Uterus (tissue), 2 donors: Measurements from ENCODE around the gene CPTP.

Source experiments
- POLR2A ChIP-seq, 2 donors: fragments of 450-650 bp; IDR thresholded peaks; one replicate each; pipeline ENCODE4 v1.6.1; 2016; ENCODE audit warnings: antibody characterized with exemption in 2 of 2, mild to moderate bottlenecking in 1 of 2, moderate library complexity in 1 of 2
- TF ChIP-seq, protein P1 (sequence below), 4 experiments: fragments of 200-600 bp in 2 of 4; fragments of 450-650 bp in 2 of 4; sonication (generic) in 2 of 4; IDR thresholded peaks; one replicate each; pipeline ENCODE4 v1.5.1; 2016 to 2019; ENCODE audit warnings: antibody characterized with exemption in 4 of 4, mild to moderate bottlenecking in 2 of 4, moderate library complexity in 1 of 4

DNA sequence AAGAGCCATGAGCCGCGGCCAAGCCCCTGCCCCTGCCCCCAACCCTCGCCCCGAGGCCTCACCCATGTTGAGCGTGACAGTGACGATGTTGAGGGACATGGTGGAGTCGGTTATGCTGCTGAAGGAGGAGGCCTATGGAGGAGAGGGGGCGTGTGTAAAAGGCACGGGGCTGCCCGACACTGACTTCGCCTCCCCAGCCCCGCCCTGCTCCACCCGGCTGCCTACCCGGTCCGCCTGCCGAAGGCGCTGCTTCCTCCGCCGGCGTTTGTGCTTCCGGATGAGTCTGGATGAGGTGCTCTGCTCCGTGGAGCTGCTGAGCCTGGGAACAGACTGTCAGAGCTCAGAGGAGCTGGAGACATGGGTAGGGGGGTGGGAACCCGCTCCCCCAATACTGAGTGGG is 15.6 kb downstream of the CPTP start:
- TF ChIP-seq, protein P1, sequence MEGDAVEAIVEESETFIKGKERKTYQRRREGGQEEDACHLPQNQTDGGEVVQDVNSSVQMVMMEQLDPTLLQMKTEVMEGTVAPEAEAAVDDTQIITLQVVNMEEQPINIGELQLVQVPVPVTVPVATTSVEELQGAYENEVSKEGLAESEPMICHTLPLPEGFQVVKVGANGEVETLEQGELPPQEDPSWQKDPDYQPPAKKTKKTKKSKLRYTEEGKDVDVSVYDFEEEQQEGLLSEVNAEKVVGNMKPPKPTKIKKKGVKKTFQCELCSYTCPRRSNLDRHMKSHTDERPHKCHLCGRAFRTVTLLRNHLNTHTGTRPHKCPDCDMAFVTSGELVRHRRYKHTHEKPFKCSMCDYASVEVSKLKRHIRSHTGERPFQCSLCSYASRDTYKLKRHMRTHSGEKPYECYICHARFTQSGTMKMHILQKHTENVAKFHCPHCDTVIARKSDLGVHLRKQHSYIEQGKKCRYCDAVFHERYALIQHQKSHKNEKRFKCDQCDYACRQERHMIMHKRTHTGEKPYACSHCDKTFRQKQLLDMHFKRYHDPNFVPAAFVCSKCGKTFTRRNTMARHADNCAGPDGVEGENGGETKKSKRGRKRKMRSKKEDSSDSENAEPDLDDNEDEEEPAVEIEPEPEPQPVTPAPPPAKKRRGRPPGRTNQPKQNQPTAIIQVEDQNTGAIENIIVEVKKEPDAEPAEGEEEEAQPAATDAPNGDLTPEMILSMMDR (IDR thresholded peaks at IDR 0.05) = no peak
- no peak for TF ChIP-seq POLR2A (IDR thresholded peaks at IDR 0.05)
